ENCODE measurements around the gene TNFSF4. TPM values are rescaled to one million over a fixed set of nuclear protein-coding genes. Genes with fewer than 3 reads are reported as not detected.

The TNFSF4 gene
- total and polyA plus RNA-seq, 2 of the 13 experiments (the other 11 are each of a cell fraction or from before 2014, with no cell fraction given), result 2.4 to 7.9 TPM

DNA sequence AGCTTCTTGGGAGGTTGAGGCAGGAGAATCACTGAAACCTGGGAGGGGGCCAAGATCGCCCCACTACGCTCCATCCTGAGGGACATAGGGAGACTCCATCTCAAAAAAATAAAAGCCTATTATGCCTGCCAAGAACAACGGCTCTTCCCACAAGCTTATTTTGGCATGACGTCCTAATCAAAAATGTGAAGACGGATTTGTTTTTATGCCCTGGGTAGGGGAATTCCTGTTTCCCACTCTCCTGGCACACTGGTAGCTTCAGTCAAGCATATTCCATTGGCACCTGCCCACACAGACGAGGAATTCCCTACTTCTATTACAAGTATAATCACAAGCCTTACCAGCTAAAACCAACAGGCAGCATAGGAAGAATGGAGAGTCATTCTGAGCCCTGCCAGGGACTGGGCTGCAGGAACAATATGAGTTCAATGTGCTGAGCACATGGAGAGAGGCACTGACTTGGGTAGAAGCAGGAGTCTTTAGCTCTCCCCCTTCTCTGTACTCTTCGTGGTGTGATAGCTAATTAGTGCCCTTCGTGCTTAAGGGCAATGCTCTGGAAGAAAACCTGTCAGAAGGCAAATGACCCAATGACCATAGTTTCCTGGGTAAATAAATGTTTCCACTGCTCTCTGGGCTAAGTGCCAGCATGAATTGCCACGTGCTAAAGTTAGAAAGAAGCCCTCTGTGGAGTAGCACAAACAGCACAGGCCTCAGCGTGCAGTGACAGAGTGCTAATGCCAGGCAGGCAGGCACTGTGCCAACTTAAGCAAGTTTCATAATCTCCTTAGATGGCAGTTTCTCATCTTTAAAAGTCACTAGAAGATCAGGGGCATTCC lies 16.8 kb downstream of the TNFSF4 start (continued):
- TF ChIP-seq EP300 (IDR thresholded peaks at IDR 0.05; ENCODE audit: low read depth in 2 of 2, low read length in 2 of 2) (peak in 1 of 2 experiments; percentile 49; a peak in 2 of 4 replicates), EP300 (CRISPR knock-in tag; IDR thresholded peaks at IDR 0.05; ENCODE audit: borderline replicate concordance) (peak; percentile 16; the same call in 1 of the 2 replicates), ZNF333 (CRISPR knock-in tag; IDR thresholded peaks at IDR 0.05; ENCODE audit: borderline replicate concordance) (no peak), ERF (CRISPR knock-in tag; IDR thresholded peaks at IDR 0.05) (peak; percentile 62), FLYWCH1 (CRISPR knock-in tag; IDR thresholded peaks at IDR 0.05) (no peak), EED (CRISPR knock-in tag; IDR thresholded peaks at IDR 0.05) (no peak), ELF4 (CRISPR knock-in tag; IDR thresholded peaks at IDR 0.05; ENCODE audit: borderline replicate concordance) (no peak), SIX4 (CRISPR knock-in tag; IDR thresholded peaks at IDR 0.05) (no peak), CAMTA2 (CRISPR knock-in tag; IDR thresholded peaks at IDR 0.05; ENCODE audit: borderline replicate concordance) (no peak), ZNF224 (CRISPR knock-in tag; IDR thresholded peaks at IDR 0.05) (no peak), ZNF124 (CRISPR knock-in tag; IDR thresholded peaks at IDR 0.05) (no peak; the same call in 1 of the 2 replicates), ZNF7 (CRISPR knock-in tag; IDR thresholded peaks at IDR 0.05) (no peak), JUNB (CRISPR knock-in tag; IDR thresholded peaks at IDR 0.05; ENCODE audit: borderline replicate concordance) (0 out of 2 replicates have a peak, but pooled peaks have one; percentile 16), ZBTB21 (CRISPR knock-in tag; IDR thresholded peaks at IDR 0.05) (no peak), FOXK2 (IDR thresholded peaks at IDR 0.05) (no peak), GPN1 (CRISPR knock-in tag; IDR thresholded peaks at IDR 0.05; ENCODE audit: borderline replicate concordance) (no peak), ZMAT3 (CRISPR knock-in tag; conservative IDR thresholded peaks at IDR 0.05) (no peak; the same call in 1 of the 2 replicates)
- TF ChIP-seq, protein P1, sequence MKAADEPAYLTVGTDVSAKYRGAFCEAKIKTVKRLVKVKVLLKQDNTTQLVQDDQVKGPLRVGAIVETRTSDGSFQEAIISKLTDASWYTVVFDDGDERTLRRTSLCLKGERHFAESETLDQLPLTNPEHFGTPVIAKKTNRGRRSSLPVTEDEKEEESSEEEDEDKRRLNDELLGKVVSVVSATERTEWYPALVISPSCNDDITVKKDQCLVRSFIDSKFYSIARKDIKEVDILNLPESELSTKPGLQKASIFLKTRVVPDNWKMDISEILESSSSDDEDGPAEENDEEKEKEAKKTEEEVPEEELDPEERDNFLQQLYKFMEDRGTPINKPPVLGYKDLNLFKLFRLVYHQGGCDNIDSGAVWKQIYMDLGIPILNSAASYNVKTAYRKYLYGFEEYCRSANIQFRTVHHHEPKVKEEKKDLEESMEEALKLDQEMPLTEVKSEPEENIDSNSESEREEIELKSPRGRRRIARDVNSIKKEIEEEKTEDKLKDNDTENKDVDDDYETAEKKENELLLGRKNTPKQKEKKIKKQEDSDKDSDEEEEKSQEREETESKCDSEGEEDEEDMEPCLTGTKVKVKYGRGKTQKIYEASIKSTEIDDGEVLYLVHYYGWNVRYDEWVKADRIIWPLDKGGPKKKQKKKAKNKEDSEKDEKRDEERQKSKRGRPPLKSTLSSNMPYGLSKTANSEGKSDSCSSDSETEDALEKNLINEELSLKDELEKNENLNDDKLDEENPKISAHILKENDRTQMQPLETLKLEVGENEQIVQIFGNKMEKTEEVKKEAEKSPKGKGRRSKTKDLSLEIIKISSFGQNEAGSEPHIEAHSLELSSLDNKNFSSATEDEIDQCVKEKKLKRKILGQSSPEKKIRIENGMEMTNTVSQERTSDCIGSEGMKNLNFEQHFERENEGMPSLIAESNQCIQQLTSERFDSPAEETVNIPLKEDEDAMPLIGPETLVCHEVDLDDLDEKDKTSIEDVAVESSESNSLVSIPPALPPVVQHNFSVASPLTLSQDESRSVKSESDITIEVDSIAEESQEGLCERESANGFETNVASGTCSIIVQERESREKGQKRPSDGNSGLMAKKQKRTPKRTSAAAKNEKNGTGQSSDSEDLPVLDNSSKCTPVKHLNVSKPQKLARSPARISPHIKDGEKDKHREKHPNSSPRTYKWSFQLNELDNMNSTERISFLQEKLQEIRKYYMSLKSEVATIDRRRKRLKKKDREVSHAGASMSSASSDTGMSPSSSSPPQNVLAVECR (CRISPR knock-in tag; IDR thresholded peaks at IDR 0.05; ENCODE audit: borderline replicate concordance), result peak; percentile 32; the same call in 1 of the 2 replicates
- TF ChIP-seq, protein P2, sequence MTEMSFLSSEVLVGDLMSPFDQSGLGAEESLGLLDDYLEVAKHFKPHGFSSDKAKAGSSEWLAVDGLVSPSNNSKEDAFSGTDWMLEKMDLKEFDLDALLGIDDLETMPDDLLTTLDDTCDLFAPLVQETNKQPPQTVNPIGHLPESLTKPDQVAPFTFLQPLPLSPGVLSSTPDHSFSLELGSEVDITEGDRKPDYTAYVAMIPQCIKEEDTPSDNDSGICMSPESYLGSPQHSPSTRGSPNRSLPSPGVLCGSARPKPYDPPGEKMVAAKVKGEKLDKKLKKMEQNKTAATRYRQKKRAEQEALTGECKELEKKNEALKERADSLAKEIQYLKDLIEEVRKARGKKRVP (CRISPR knock-in tag; IDR thresholded peaks at IDR 0.05), result 0 out of 4 replicates have a peak, but pooled peaks of 1 of the 2 experiments have one; percentile 40
- TF ChIP-seq, protein P3, sequence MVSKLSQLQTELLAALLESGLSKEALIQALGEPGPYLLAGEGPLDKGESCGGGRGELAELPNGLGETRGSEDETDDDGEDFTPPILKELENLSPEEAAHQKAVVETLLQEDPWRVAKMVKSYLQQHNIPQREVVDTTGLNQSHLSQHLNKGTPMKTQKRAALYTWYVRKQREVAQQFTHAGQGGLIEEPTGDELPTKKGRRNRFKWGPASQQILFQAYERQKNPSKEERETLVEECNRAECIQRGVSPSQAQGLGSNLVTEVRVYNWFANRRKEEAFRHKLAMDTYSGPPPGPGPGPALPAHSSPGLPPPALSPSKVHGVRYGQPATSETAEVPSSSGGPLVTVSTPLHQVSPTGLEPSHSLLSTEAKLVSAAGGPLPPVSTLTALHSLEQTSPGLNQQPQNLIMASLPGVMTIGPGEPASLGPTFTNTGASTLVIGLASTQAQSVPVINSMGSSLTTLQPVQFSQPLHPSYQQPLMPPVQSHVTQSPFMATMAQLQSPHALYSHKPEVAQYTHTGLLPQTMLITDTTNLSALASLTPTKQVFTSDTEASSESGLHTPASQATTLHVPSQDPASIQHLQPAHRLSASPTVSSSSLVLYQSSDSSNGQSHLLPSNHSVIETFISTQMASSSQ (IDR thresholded peaks at IDR 0.05; ENCODE audit: low read depth), result no peak
- TF ChIP-seq, protein P3 (CRISPR knock-in tag; IDR thresholded peaks at IDR 0.05; ENCODE audit: borderline replicate concordance), result no peak

Data from HepG2 (cell line).